Calu3 (cell line): Measurements from ENCODE around the gene CYLD. TPM values are rescaled to one million over a fixed set of nuclear protein-coding genes. Genes with fewer than 3 reads are reported as not detected.

Source experiments
- BruUV-seq: library from RNA; stranded (reverse); fragments of 400-500 nt; replicated peaks from 2 replicates; lab custom pipeline; 2021; lab: Mats Ljungman, UMichigan
- CTCF ChIA-PET: fragments of 300-600 bp; sonication (Branson Sonifier 250); formaldehyde crosslinking; loops from one replicate; lab custom pipeline; 2022; ENCODE audit warnings: antibody characterized with exemption; lab: Charles Lee
- DNase-seq: peaks from one replicate; pipeline ENCODE4 v3.0.0; 2022
- H3K27ac Mint-ChIP-seq: one replicate; pipeline ENCODE4 v1.8.0; 2022; ENCODE audit warnings: mixed read lengths; ENCODE audit not compliant: unreplicated experiment
- H3K27me3 Mint-ChIP-seq: one replicate; pipeline ENCODE4 v1.8.0; 2022; ENCODE audit warnings: mixed read lengths; ENCODE audit not compliant: unreplicated experiment
- H3K36me3 Mint-ChIP-seq: one replicate; pipeline ENCODE4 v1.8.0; 2022; ENCODE audit warnings: mild to moderate bottlenecking, moderate library complexity, mixed read lengths; ENCODE audit not compliant: insufficient read depth, unreplicated experiment
- H3K4me1 Mint-ChIP-seq: one replicate; pipeline ENCODE4 v1.8.0; 2022; ENCODE audit warnings: mild to moderate bottlenecking, low read depth, mixed read lengths; ENCODE audit not compliant: unreplicated experiment
- H3K4me3 Mint-ChIP-seq: one replicate; pipeline ENCODE4 v1.8.0; 2022; ENCODE audit warnings: mild to moderate bottlenecking, low read depth, moderate library complexity, mixed read lengths; ENCODE audit not compliant: unreplicated experiment
- H3K9me3 Mint-ChIP-seq: one replicate; pipeline ENCODE4 v1.8.0; 2022; ENCODE audit warnings: low read depth, mixed read lengths; ENCODE audit not compliant: unreplicated experiment
- intact Hi-C: fragments of 100-400 bp; cut with micrococcal nuclease; formaldehyde crosslinking; loops from one replicate; pipeline ENCODE4 v1.10.0; 2022; ENCODE audit not compliant: unreplicated experiment
- total RNA-seq: library from RNA; stranded (reverse); gene quantifications from 2 replicates; pipeline ENCODE4 v1.2.3, GENCODE V29; 2022
- TF ChIP-seq, protein P1 (sequence below): fragments of 200-600 bp; IDR thresholded peaks from one replicate; pipeline ENCODE4 v1.8.0; 2022; ENCODE audit warnings: antibody characterized with exemption; ENCODE audit not compliant: unreplicated experiment

The CYLD gene
- total RNA-seq, 1 experiment from 2014 or later, result 31.8 TPM

- Mint-ChIP-seq H3K27me3 (no peaks in the 10 kb centered on the region), H3K4me1 (peaks cover 11% of the 10 kb centered on the region), H3K36me3 (peaks cover under 1% of the 10 kb centered on the region), H3K27ac (no peak overlapping the region), H3K4me3 (no peak overlapping the region), H3K9me3 (no peaks in the 10 kb centered on the region)
- BruUV-seq, result no TSS peak
- intact Hi-C loops, result no loop called here
- CTCF ChIA-PET, result no interaction called here
- TF ChIP-seq, protein P1, sequence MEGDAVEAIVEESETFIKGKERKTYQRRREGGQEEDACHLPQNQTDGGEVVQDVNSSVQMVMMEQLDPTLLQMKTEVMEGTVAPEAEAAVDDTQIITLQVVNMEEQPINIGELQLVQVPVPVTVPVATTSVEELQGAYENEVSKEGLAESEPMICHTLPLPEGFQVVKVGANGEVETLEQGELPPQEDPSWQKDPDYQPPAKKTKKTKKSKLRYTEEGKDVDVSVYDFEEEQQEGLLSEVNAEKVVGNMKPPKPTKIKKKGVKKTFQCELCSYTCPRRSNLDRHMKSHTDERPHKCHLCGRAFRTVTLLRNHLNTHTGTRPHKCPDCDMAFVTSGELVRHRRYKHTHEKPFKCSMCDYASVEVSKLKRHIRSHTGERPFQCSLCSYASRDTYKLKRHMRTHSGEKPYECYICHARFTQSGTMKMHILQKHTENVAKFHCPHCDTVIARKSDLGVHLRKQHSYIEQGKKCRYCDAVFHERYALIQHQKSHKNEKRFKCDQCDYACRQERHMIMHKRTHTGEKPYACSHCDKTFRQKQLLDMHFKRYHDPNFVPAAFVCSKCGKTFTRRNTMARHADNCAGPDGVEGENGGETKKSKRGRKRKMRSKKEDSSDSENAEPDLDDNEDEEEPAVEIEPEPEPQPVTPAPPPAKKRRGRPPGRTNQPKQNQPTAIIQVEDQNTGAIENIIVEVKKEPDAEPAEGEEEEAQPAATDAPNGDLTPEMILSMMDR, result no peak
- no peak for DNase-seq
These were observed 28.9 kb upstream of the CYLD start for GRCh38 chr16:50712956-50713355.

GRCh38 chr16:50717091-50717490, 24.8 kb upstream of the CYLD start:
- peaks cover 5% of the 10 kb centered on the region for H3K36me3 Mint-ChIP-seq
- TF ChIP-seq, protein P1, result no peak
- CTCF ChIA-PET, result interaction anchor here (1.2 kb wide), 1 partner anchor 52 kb away, joined by 5 read pairs; no protein-coding TSS in a partner anchor
- BruUV-seq, result no TSS peak
- DNase-seq, result no peak
- no peaks in the 10 kb centered on the region for H3K9me3 Mint-ChIP-seq
- intact Hi-C loops, result no loop called here
- H3K27me3 Mint-ChIP-seq, result no peaks in the 10 kb centered on the region
- peaks cover 47% of the 10 kb centered on the region for H3K4me1 Mint-ChIP-seq
- no peak overlapping the region for H3K4me3 Mint-ChIP-seq
- H3K27ac Mint-ChIP-seq, result no peak overlapping the region

DNA sequence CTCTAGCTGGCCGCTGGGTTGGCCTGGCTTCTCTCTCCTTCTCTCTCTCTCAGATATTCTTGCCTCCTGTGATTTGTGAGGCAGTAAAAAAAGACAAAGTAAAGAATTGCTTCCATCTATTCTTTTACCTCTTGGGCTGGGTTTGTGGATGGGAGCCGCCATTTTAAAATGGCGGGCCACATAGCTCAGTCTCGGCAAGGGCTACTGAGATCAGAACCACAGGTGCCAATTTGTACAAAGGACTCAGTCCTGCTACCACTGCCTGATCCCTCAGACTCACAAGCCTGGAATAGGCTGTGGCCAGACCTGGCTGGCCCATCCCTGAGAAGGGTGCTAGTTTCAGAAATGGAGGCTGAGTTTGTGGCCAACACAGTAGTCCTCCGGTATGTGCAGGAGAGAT, 24.4 kb upstream of the CYLD start:
- TF ChIP-seq, protein P1, result no peak
- H3K27me3 Mint-ChIP-seq, result no peaks in the 10 kb centered on the region
- H3K4me3 Mint-ChIP-seq, result no peak overlapping the region
- no peak overlapping the region for H3K27ac Mint-ChIP-seq
- H3K9me3 Mint-ChIP-seq, result no peaks in the 10 kb centered on the region
- intact Hi-C loops, result no loop called here
- peaks cover 47% of the 10 kb centered on the region for H3K4me1 Mint-ChIP-seq
- CTCF ChIA-PET, result interaction anchor here (1.2 kb wide), 1 partner anchor 52 kb away, joined by 5 read pairs; no protein-coding TSS in a partner anchor
- no TSS peak for BruUV-seq
- DNase-seq, result no peak
- peaks cover 5% of the 10 kb centered on the region for H3K36me3 Mint-ChIP-seq

DNA sequence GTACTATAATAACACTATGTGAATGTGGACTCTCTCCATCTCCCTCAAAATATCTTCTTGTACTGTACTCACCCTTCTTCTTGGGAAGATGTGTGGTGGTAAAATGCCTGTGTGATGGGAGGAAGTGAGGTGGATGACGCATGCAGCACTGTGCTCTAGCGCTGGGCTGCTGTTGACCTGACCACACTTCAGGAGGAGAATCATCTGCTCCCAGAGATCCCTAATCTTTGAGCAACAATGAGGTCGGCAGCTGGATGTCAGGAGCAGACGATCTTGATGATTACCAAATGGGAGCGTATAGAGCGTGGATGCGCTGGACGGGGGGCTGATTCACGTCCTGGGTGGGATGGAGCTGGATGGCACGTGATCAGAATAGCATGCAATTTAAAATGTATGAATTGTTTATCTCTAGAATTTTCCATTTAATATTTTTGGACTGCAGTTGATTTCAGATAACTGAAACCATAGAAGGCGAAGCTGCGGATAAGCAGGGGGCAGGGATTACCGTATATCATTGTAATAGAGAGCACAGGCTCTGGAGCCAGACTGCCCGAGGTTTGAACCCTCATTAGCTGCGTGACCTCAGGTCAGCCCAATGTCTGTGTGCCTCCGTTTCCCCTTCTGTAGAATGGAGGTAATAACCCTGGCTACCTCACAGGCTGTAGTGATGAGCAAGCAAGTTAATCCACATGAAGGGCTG, 23.7 kb upstream of the CYLD start:
- Mint-ChIP-seq H3K27ac (peak overlapping the region; percentile 57), H3K4me1 (peaks cover 48% of the 10 kb centered on the region), H3K36me3 (peaks cover 5% of the 10 kb centered on the region), H3K27me3 (no peaks in the 10 kb centered on the region), H3K4me3 (no peak overlapping the region), H3K9me3 (no peaks in the 10 kb centered on the region)
- BruUV-seq, result no TSS peak
- intact Hi-C loops, result no loop called here
- TF ChIP-seq, protein P1, result no peak
- no peak for DNase-seq
- CTCF ChIA-PET, result no interaction called here
